GM18907 (cell line): ENCODE results near the gene SRRM4.
"Not testable (repeated sequence)": the region's sequence is repeated elsewhere in the genome, so short reads cannot be mapped to it uniquely, and the experiment has no call there.

ENCODE experiments used
- ATAC-seq: cut with Tn5 transposase; IDR thresholded peaks from one replicate; pipeline ENCODE4 v1.9.1; 2021; ENCODE audit warnings: mild to moderate bottlenecking, moderate library complexity; ENCODE audit not compliant: unreplicated experiment

The SRRM4 gene

GRCh38 chr12:118981285-118982211 is at the start of gene SRRM4:
Gene SRRM4, plus strand, starts transcription at chr12:118981541. Its CDS starts 342 bp downstream, at chr12:118981883.
- ATAC-seq = no peak

DNA sequence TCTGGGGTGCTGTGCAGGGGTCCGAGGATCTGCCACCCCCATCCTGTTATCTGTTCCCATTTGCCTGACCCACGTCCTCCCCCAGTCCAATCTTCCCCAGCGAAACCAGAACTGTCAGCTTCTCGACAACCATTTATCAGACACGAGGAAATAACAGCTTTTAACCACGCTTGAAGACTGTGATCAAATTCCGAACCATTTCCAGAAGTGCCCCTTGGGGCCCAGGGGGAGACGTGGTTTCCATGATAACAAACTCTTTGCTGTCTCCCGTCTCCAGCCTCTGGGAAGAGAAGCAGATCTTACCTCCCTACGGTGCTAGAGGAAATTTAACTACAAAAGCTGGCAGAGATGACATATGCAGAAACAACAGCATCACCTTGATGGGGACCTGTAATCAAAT is 35.1 kb upstream of the SRRM4 start:
- ATAC-seq = no peak

DNA sequence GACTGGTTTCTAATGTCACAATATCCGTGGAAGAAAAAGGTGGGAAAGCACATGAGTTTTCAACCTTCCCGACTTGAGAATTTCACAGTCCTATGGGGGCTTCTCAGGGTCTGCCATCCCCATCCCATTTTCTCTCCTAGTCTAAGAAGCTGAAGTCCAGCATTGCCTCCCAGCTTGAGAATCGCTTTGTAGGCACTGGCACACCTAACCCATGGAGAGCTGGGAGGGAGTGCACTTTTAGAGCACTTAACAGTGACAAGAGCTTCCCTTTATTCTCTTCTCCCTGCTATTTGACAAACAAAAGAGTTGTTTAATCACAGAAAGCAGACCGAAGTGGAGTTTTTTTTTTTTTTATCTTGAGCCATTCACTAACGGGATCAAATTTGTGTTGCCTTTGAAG is 22.8 kb upstream of the SRRM4 start:
- ATAC-seq = no peak

DNA sequence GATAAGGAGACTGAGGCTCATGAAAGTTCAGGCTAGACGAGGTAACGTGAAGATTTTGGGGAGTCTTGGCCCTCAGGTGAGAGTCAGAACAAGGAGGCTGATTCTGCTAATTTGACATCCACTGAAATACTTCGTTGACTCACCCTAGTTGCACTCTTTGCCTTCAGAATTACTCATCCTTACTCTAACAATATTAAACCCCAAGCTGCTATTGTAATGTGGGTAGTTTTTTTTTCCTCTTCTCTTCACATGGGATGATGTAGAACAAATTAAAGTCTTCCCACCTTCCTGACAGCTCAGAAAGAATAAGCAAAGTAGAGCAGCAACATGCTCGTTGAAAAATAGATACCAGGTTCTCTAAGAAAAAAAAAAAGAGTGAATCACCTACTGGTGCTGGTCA is 22.0 kb upstream of the SRRM4 start:
- ATAC-seq = no peak

DNA sequence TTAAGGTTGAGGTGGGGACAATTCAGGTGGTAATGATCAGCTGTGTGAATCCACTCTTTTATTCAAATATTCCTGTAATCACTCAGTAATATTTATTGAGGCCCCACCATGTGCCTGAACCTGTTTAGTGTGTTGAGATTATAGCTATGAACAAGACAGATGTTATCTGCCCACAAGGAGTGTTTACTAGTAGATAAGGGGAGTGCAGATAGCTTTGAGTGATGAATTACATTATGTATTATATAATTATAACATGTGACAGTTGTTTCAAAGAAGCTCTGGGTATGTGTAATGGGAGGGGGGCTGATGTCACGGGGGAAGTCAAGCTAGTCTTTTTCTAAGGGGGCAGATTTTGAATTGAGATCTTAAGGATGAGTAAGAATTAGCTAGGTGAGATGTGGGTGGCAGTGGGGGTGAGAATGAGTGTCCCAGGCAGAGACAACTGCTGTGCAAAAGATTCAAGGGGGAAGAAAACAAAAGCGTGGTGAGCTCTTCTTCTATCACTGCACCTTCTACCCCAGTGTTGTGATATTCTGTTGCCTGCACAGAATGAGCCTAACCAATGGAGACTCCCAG is 21.3 kb upstream of the SRRM4 start:
- ATAC-seq = no peak

DNA sequence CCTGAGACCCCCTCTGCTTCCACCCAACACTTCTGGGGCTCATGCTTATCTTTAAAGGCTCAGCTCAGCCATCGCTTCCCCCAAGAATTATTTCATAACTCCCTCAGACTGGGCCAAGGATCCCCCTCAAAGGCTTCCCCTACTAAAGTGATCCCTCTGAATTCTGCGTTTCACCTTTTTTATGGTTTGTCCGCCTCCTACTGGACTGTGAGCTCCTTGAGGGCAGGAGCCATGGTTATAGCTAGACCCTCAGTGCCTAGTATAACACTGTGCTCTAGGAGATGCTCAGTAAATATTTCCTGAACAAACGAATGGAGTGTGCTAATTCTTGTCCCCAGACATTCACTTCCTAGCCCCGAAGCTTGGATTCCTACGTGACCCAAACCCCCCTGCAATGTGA is 20.5 kb upstream of the SRRM4 start:
- no peak for ATAC-seq

DNA sequence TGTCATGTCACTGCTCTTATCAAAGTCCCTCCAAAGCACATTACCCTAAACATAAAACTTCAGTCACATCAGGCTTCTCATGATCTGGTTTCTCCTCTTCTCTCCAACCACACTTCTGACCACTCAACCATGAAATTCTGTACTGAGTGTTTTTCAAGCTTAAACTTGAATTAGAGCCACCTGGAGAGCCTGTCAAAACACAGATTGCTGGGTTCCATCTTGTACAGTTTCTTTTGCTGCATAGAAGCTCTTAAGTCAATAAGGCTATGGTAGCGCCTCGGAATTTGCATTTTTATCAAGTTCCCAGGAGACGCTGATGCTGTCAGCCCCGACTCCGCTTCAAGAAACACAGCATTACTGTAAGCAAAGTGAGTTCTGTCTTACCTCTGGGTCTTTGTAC is 16.4 kb upstream of the SRRM4 start:
- ATAC-seq = no peak

GRCh38 chr12:118970856-118971255 is 10.5 kb upstream of the SRRM4 start:
- ATAC-seq = no peak

- ATAC-seq = no peak
Observed at GRCh38 chr12:118972982-118973381, 8.4 kb upstream of the SRRM4 start.

- no peak for ATAC-seq
Observed at GRCh38 chr12:118979763-118980406, 1.5 kb upstream of the SRRM4 start.

DNA sequence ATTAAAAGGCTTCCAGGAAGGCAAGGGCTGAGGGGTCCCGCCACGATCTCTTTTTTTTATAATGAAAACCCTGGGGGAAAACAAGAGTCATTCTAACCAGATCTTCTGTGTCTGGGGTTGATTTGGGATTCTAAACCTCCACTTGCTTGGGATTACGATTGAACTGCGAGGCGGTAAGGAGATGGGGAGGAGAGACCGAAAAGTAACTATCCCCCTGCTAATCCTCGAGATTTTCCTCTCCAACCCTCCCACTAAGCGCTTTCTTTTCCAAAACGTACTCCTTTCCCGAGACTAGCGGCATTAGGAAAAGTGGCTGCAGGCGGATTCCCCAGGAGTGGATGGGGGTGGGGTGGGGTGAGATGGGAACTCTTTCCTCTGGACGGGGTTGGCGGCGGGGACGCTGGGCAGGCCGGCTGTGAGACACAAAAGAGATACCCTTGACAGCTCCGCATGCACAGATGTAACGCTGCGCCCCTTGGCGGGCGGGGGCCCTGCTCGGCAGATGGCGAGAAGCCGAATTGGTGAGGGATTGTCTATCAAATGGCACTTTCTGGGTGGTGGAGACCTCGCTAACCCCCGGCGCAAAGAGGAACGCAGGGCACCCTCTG is 830 bp upstream of the SRRM4 start:
- ATAC-seq = no peak

- no peak for ATAC-seq
Observed at GRCh38 chr12:118982302-118982701, 961 bp downstream of the SRRM4 start.

- no peak for ATAC-seq
Observed at GRCh38 chr12:118982984-118983761, 1.8 kb downstream of the SRRM4 start.

DNA sequence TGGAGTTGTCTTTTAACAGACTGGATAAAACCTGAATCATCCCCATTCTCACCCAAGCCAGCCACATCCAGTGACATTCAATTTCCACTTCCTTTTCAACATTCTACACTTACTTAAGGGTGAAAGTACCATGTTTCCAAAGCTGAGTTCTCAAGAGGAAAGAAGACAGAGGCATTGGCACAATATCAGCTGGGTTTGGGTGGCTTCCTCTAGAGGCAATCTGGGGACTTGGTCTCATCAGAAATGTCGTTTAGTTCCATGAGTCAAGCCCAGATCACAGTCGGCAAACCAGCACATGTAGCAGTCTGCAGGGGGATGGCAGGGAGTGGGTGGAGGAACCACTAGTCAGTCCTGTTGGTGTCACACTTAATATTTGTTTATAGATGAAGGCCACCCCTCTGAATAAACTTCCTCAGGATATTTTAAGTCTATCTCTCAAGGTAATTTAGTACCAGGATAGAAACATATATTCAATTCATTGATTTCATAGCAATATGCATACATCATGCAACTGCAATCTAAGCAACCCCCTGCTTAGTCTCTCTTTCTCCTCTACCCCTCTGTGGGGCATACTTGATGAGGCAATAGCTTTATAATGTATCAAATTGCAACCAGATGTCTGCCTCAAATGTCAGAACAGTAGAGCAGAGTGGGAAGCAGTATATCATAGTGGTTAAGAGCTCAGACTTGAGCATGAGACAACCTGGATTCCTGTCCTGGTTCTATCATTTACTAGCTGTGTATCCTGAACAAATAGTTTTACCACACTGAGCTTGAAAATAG is 3.0 kb downstream of the SRRM4 start:
- no peak for ATAC-seq

DNA sequence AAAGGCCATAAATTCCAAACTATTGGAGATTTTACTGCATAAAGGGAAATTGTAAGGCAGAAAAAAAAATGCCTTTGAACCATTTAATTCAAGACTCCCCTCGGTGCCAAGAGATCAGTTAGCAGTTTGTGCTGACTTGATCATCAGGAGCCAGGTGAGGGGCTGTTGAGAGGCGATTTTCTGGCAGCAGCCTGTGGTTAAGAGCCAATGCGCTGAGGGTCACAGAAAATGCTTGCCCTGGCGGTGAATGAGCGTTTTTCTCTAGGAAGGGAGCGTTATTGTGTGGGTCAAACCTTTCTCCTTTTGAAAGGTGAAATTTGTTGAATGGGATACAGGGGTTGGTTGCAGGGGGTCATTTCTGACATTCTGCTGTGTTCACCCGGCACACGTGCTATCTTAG is 4.7 kb downstream of the SRRM4 start:
- no peak for ATAC-seq

GRCh38 chr12:118999107-118999506 is 17.8 kb downstream of the SRRM4 start:
- ATAC-seq = no peak

DNA sequence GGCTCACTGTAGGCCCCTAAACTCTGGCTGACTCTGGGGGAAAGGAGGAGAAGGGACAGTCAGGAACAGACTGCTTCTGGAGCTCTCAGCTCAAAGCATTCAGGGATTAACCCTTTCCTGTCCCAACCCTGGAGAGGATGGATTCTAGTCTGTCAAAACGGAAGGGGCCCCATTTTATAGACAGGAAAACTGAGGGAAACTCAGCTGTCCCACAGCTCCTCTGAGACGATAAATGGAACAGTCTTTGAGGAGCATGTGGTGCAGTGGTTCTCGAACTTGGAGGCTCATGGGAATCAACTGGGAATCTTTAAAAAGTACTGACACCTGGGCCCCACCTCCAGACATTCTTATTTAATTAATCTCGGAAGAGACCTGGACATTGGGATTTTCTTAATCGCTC is 23.7 kb downstream of the SRRM4 start:
- no peak for ATAC-seq

DNA sequence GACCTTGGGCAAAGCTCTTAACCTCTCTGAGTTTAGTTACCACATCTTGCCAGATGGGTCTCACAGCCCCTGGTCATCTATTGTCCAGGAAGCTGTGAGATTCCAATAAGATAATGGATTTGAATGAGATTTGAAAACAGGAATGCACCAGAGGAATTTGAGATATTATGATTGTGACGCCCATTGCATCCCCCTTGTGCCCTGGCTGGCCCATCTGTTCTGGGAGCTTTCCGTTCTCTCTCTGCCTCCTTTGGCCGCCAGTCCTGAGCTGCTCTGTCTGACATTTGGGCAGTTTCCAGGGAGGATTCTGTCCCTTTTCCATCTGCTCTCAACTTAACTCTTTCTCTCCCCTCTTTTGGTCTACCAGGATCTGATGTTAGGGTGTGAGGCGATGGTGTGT is 24.6 kb downstream of the SRRM4 start:
- ATAC-seq = no peak

GRCh38 chr12:119006746-119007145 is 25.4 kb downstream of the SRRM4 start:
- no peak for ATAC-seq

DNA sequence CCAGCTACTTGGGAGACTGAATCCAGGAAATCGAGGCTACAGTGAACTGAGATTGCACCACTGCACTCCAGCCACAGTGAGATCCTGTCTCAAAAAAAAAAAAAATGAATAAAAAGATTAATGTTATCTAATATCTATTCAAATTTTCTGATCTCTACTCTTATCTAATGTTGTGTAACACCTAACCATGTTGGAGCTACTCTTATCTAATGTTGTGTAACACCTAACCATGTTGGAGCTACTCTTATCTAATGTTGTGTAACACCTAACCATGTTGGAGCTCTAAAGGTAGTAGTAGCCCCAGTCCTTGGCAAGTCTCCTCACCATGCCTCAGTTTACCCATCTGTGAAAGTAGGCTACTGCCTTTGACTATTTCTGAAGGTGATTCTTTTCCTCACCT is 26.9 kb downstream of the SRRM4 start:
- not testable (repeated sequence) for ATAC-seq
